Measurements from ENCODE around the gene RBM38.

RBM38 gene

DNA sequence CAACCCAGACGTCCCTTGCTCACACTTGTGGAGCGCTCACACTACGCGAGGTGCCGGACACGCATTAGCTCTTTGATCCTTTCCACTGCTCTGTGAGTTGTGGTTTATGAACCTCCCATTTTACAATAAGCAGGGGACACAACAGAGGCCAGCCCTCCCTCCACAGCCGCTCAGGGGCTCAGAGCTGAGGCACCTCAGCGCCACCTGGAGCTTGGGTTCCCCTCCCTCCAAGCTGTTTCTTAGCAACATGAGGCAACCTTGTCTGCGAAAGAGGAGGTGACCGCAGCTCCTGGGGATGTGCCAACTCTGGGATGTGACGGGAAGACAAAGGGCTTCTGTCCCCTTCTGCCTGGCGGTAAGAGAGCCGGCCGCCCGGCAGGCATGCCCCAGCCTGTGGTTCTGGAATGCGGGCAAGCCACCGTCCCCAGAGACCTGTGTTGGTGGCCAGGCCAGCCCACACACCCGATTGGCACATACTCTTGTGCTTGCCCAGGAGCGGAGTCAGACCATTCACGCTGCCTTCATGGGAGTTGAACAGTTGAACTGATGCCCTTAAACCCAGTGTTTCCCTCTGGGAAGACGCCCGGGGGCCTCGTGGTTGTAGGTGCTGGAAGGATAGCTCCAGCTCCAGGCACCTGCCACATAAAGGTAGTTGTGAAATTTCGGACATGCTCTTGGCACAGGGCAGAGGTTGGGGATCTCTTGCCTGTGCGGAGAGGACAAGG, 44.5 kb downstream of the RBM38 start:
- peak; percentile 62 for DNase-seq (ENCODE audit: low spot score)

DNA sequence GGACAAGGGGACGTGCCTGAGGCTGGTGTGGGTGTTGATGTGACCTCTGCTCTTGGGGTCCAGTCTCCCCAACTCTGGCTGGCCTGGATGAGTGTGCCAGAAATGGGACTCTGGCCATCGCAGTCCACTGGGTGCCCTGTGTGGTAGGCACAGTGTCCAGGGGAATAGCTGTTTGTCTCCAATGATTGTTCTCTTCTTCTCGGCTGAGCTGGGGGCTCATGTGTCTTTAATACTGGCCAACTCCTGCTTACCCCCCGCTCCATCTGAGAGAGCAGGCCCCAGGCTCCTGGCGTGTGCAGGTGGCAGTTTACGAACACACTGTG, 45.0 kb downstream of the RBM38 start:
- DNase-seq (ENCODE audit: low spot score) = no peak

DNA sequence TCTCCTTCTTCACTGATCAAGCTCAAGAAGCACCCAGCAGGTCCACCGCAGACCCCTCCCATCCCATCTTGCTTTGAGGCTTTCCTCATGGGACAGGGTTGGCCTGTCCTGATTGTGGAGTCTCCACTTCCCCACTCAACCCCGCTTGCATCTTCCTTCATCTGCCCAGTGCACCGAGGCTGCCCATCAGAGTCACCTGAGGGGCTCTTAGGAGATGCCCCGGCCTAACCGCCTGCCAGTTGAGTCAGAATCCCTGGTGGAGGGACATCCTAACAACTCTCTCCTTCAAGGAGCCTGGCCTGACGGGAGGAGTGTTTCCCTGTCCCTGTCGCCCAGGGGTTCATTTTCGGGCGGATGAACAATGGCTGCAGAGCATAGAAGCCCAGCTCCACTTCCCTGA, 46.1 kb downstream of the RBM38 start:
- DNase-seq (ENCODE audit: low spot score) = no peak

DNA sequence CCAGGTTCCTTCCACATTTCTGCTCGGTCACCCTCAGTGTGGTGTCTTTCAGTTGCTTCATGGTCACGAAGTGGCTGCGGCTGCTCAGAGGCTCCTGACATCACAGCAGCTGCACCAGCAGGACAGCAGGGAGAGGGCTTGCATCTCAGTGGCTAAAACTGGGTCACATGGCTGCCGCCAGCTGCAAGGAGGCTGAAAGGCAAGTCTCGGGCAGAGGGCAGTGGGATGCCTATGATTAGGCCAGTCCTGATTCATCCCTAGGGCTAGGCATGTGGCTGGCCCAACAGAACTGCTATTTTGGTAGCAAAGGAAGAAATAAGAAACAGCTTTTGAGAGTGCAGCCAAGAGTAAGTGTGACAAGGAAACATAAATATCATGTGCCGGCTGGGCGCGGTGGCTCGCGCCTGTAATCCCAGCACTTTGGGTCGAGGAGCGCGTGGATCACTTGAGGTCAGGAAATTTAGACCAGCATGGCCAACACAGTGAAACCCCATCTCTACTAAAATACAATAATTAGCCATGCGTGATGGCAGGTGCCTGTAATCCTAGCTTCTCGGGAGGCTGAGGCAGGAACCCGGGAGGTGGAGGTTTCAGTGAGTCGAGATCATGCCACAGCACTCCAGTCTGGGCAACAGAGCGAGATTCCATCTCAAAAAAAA, 46.6 kb downstream of the RBM38 start:
- DNase-seq (ENCODE audit: low spot score) = no peak

DNA sequence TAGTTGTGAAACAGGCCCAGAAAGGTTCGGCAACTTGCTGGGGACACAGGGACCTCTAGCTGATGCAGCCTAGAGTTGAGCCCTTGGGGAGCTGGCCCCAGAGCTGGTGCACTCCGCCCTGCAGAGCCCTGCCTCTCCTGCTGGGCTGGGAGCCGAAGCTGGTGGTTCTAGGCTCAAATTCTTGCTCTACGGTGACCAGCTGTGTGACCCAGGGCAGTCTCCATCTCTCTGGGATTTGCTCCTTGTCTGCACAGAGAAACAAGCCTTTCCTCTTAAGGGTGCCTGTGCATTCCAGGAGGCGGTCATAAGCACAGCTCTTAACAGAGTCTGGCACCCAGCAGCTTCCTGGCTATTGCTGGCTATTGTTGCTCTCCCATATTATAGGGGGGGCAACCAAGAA, 47.4 kb downstream of the RBM38 start:
- DNase-seq (ENCODE audit: low spot score) = no peak

DNA sequence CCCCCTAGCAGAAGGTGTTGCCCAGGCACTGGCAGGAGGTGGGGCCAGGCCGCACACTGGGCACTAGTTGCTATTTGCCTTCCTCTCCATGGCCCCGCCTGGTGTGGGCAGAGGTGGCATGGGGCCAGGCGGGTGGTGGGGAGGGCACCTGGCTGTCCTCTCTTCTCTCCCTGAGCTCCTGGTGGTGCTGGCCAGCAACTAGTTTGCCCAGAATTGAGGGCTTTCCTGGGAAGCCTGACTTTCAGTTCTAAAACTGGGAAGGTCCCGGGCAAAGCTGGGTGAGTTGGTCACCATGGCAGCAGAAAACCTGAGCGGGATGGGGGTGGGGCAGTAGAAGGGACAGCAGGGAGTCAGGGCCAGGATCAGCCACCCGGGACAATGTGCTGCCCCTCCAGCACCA, 48.2 kb downstream of the RBM38 start:
- DNase-seq (ENCODE audit: low spot score) = peak; percentile 63

DNA sequence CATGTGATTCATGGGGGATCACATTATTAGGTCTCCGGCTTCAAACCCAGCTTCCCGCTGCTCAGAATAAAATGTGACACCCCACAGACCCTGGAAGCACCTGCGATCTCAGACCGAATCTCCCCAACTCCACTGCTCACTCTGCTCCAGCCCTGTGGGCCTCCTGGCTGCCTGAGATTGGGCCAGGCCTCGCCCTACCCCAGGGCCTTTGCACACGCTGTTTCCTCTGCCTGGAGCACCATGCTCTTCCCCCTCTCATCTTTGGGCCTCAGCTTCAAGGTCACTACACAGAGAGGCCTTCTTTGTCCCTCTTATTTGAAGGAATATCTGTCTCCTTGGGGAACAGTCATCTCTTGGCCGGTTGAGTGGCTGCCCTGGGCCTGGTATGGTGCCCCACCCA, 48.8 kb downstream of the RBM38 start:
- no peak for DNase-seq (ENCODE audit: low spot score)

DNA sequence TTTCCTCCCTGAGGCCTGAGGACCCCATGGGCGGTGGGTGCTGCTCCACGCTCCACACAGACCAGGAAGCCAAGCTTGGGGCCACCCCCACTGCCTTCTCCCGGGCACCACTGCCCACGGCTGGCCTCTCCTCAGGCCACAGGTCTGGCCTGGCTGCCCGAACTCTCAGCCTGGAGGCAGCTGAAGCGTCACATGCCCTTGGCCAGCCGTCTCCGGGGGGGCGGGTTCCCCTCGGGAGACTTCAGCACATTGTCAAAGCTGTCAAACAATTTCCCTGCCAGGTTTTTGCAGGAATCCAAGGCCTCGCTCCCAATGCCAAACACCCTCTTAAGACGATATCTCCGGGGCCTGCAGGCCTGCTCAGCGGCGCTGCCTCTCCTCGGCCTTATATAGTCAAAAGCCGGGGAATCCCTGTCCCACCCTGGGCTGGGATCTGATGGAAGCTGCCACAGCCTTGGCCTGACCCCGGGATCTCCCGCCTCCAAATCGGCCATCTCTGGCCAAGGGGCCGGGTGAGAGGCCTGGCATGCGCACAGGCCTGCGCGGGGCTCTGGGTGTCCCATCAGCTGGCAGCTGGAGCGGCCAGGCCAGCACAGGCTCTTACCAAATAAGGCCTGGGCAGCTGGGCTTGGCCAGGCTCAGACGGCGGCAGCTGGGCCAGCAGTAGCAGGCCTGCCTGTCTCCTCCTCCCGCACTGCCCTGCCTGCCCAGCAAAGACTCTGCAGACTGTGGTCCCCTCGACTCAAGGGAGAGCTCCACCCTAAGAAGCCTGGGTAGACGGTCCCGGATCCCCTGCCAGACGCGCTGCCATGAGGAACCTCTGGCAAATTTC, 49.7 kb downstream of the RBM38 start:
- DNase-seq (ENCODE audit: low spot score) = no peak

DNA sequence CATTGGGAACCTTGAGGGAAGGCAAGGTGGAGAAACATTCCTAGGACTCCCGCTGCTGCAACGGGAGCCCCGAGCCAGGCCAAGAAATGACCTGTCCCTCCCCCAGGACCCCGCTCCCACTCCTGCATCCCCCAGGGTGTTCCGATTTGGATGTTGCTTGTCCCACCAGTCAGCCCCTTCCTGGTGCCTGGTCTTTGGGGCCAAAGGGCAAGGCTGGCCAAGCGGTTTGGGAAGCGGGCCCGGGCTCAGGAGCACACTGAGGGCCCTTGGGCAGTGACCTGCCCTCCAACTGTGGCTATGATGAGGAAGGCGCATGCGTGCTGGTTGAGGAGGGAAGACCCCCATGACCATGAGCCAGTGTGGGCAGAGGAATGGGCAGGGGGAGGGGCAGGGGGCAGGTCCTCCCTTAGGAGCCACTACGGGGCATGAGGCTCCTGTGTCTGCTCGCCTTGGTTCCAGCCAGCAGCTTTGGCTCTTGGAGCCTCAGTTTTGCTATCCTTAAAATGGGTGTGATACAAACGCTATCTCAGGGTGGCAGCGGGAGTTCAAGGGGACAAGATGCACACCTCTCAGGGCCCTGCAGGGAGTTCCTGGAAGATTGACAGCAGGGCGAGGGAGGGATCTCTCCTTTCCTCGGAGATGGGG, 50.4 kb downstream of the RBM38 start:
- no peak for DNase-seq (ENCODE audit: low spot score)

DNA sequence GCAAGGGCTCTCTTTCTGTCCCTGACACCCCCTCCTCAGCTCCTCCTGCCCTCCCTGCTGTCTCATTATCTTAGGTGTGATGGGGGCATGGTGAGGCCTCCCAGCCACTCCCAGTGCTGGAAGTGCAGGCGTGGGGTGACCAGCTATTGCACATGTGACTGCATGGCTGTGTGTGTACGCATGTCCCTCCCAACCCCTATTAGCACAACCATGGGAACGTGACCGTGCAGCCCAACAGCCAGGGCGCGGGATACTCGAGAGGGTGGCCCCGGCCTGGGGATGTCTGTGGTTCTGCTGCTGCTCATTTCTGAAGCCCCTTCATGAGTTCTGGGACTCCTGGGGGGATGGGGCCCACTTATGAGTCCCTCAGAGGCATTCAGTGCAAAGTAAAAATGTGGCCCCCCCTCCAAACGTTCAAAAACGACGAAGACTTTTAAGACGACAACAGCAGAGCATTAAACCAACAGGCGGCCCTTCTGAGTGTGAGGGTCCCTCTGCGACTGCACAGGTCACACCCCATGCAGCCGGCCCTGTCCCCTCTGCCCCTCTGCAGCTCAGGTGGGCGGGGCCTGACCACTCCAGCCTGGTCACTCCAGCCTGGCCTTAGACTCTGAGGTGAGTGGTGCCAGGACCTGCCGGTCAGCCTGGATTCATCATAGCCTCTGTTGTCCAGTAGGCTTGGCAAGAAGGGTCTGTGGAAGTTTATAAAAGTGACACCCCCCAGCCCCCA, 51.1 kb downstream of the RBM38 start:
- no peak for DNase-seq (ENCODE audit: low spot score)

DNA sequence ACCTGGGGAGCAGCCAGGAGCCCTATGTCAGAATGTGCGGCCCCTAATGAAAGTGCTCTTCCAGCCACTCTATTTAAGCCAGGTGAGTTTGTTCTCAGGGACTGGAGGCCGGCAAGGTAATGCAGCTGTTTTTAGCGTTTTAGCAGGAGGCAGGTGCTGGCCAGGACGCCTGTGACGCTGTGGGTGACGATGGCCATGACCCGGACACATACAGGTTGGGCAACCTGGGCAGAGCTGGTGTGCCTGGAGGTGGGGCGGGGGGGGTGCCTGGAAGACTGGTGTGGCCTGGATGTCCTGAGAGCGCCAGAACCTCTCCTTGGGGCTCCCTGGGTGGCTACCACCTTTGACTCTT, 51.7 kb downstream of the RBM38 start:
- DNase-seq (ENCODE audit: low spot score) = no peak

DNA sequence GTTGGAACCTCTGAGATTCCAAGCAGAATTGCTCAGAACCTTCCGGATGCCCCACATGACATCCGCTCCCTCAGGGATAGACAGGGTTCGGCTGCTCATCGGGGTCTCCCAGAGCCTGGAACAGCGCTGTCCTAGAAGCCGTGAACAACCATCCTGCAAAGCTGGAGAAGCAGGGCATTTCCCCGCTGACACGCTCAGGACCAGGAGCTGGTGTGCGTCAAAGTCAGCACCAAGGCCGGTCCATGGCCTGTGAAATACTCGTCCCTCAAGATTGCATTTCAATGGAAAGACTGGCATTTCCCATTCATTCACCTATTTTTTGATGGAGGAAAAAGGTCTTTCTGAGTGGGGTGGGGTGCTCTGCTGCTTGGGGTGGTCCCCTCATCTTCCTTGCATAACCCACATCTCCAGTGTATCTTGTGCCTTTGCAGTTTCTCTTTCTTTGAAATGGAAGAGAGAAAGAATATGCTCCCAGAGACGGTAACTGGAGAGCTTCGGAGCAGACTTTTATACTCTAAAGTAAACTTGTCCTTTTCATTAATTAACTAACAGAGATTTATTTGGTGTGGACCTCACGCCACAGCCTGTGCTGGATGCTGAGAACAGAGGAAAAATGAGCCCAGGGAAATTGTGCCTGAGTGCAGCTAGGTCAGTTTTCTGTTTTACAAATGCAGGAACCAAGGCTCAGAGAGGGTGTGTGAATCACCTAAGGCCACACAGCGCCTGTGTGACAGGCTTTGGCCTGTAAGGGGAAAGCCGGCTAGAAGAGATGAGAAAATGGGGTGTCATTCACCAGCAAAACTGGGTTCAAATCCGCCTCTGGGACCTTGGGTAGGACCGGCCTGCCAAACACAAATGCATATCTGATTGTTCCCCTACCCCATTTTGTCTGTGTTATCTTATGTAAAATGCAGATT, 52.4 kb downstream of the RBM38 start:
- DNase-seq (ENCODE audit: low spot score) = no peak

DNA sequence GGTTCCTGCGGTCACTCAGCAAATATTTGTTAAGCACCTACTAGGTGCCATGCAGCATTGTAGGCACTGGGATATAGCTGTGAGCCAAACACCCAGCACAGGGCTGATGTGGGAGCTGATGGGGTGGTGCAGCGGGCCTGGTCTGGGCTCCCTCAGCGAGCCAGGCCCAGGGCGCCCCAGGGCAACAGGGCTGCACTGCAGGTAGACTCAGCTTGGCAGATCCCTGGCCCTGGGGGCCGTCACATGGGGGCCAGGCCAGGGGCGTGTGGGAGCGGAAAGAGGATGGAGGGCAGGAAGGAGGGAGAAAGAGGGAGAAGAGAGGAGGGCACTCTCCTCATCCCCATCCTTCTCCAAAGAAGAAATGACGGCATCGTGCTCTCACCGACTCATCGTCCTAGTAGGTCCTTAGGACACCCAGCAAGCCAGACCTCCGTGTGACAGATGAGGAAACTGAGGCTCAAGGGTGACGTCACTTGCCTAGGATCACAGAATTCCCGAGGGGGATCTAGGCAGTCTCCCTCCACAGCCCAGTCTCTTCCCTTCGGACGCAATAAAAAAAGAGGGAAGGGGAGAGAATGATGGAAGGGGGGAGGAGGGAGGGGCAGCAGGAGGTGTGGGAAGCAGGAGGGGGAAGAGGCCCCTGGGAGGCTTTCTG, 53.3 kb downstream of the RBM38 start:
- DNase-seq (ENCODE audit: low spot score) = no peak

DNA sequence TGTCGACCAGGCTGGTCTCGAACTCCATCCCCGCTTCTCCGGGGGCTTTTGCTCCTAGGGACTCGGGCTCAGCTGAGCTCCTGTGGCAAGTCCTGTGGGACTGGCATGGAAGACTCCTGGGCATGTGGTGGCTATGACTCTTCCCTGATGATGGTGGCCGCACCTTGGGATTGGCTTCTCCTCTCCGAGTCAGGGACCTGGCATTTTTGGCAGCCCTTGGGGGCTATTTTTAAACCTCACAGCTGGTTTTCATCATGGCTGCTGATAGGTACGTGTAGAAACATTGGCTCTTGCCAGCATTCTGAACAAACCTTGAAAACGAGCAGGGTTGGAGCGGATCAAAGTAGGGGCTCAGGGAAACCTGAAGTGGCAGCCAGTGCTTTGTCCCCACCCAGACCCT, 54.1 kb downstream of the RBM38 start:
- DNase-seq (ENCODE audit: low spot score) = no peak

DNA sequence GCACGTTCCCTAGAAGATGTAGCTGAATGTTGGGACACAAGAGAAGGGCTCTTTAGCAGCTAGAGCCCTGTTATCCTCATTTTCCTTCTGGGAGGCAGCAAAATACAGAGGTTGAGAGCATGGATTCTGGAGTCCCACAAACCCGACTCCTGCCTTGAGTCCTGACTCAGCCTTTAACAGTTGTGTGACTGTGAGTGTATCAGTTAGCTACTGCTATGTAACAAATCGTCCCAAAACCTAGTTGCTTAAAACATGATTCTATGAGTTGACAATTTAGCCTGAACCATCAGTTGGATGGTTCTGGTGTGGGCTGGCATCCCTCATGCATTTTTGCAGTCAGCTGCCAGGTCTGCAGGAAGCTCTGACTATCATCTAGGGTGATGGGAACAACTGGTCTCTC, 54.6 kb downstream of the RBM38 start:
- DNase-seq (ENCODE audit: low spot score) = no peak

DNA sequence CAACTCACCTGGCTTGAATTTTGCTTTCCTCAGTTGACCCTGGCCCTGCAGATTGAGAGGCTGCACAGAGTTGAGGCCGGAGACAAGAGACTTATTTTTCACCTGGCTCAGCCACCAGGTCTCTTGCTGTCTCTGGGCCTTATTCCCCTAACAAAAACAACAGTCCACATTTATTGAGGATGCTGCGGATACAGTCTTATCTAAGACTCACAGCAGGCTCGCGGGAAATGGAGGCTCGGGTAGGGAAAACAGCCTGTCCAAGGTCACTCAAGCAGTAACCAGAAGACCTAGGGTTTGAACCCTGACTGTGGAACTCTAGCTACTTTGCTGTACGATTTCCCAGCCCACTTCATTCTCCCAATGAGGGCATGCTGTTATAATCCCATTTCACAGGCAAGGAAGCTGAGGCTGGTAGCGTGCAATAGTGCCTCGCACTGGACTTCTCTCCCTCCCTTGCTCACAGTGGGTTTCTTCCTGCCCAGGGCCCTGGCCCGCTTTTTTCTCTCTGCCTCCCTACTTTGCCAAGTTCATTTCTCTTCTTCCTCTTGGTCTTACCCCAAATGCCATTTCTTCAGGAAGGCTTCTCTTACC, 57.7 kb downstream of the RBM38 start:
- DNase-seq (ENCODE audit: low spot score) = no peak

DNA sequence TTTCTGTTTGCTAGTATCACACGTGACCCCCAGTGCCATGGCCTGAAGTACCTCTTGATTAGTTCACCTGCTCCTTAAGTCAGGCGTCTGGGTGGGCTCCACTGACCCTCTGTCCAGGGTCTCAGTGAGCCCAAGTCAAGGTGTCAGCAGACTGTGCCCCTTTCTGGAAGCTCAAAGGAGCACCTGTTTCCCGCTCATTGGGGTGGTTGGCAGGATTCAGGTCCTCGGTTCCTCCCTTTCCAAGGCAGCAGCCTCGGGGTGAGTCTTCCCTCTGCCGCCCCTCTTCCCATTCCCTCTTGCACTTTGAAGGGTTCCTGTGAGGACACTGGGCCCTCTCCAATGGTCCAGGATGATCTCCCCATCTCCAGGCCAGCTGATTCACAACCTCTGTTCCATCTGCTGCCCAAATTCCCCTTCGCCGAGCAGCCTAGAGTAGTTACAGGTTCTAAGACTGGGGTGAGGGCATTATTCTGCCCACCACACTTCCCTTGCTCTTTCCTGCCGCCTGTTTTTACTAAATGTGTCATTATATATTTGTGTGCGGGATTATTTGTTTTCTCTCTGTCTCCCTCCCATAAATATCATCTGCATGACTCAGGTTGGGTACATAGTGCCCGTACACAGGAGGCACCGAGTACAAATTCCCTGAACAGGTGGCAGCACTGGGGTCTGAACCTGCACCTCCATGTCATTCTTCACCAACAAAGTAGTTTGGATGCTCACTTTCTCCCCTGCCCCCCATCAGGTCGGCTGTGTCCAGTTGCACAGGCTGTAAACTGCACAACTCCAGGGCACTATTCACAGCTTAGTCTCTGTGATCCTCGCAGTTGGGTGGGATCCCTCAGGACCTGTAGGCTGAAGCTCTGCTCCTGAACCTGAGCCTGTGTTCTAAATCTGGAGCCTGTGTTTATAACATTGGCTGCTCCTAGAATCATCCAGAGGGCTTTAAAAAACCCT, 58.5 kb downstream of the RBM38 start:
- DNase-seq (ENCODE audit: low spot score) = no peak

DNA sequence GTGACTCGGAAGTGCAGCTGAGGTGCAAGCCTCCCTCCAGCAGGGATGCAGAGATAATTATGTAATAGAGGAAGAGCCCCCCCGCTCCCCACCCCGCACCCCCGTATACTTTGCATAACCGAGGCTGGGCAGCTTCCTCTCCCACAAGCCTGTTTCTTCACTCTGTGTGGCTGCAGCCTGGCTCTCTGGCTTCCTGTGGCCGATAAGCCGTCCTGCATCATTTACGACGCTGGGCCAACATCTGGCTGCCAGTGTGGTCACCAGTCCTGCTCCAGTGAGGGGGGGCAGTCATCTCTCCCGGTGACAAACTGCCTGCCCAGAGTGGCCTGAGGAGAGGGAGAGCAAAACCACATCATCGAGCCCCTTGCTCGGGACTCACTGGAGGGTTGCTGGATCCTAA, 59.2 kb downstream of the RBM38 start:
- no peak for DNase-seq (ENCODE audit: low spot score)

DNA sequence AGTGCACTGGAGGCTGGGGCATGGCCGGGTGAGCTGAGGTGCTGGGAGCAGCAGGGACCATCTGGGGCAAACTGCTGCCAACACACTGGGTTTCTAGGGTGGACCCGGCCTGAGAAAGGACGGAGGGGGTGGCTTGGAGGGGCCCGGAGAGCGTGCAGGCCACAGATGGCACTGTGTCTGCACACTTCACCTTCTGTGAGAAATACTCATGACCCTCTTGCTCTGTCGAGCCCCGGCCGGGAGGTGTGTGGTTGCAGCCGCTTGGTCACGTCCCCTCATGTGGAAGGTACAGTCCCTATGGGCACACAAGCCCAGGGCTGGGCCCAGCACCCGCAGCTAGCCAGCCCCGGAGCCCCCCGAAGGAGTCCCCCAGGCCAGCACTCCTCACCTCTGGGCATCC, 59.7 kb downstream of the RBM38 start:
- DNase-seq (ENCODE audit: low spot score) = no peak
